GM12892 (cell line): ENCODE data around the gene GBF1.

ENCODE experiments used
- POLR2A ChIP-seq: IDR thresholded peaks from 2 replicates; pipeline ENCODE4 v1.6.1; 2011; ENCODE audit warnings: low read depth, low read length, control low read depth
- POLR2AphosphoS5 ChIP-seq: IDR thresholded peaks from 2 replicates; pipeline ENCODE4 v1.6.1; 2011; ENCODE audit warnings: low read depth, low read length, control low read depth
- TAF1 ChIP-seq: IDR thresholded peaks from 2 replicates; pipeline ENCODE4 v1.6.1; 2011; ENCODE audit warnings: low read depth, mild to moderate bottlenecking, control low read depth, low read length, borderline replicate concordance

DNA sequence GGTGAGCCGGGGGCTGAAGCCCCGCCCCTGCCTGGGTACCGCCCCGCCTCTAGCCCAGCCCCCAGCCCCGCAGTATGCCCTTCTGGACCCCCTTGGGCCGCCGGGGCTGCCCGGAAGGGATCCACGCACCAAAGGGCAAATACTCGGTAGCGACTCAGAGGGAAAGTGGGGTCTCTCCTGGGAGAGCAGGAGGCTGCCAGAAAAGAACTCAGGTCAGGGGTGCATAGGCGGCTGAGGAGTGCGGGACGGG is 176.1 kb downstream of the GBF1 start:
- TF ChIP-seq TAF1 (no peak), POLR2A (no peak), POLR2AphosphoS5 (no peak)
